HEK293T (cell line): Measurements from ENCODE around the gene AKT3.

Experiments used
- FOXM1 ChIP-seq: fragments of 450-650 bp; IDR thresholded peaks from 2 replicates; pipeline ENCODE4 v1.6.1; 2017; ENCODE audit warnings: mild to moderate bottlenecking, borderline replicate concordance
- SP1 ChIP-seq: fragments of 450-650 bp; IDR thresholded peaks from 2 replicates; pipeline ENCODE4 v1.6.1; 2017
- SUZ12 ChIP-seq: fragments of 450-650 bp; IDR thresholded peaks from 2 replicates; pipeline ENCODE4 v1.6.1; 2016; ENCODE audit warnings: mild to moderate bottlenecking
- ZNF384 ChIP-seq: fragments of 450-650 bp; IDR thresholded peaks from 2 replicates; pipeline ENCODE4 v1.6.1; 2016

DNA sequence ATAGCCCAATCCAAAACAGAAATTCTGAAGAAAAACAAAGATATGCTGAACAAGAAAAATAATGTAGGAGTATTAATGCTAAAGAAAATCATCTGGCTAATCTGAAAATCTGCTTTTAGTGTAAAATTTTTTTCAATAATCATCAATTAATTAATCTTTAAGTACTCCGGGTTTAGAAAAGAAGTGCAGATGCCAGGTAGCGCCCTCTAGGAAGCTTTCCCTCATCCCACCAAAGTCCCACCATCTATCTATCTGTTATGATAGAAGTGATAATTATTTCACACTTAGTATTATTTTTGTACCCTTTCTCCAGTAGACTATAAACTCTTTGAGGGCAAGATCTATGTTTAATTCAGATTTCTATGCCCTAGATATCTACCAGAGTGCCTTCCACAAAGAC, 240.3 kb downstream of the AKT3 start:
- TF ChIP-seq SP1: no peak
- no peak for TF ChIP-seq SUZ12
- TF ChIP-seq FOXM1: no peak
- TF ChIP-seq ZNF384: no peak
